NCI-H2196 (cell line): ENCODE measurements around the gene RPS3A.
"Not testable (repeated sequence)": the region's sequence is repeated elsewhere in the genome, so short reads cannot be mapped to it uniquely, and the experiment has no call there.

Experiments
- DNase-seq: peaks from one replicate; lab custom pipeline; 2025; ENCODE audit not compliant: unreplicated experiment; lab: John Stamatoyannopoulos, UW

Gene RPS3A

GRCh38 chr4:151114338-151114737 lies 14.9 kb downstream of the RPS3A start:
- no peak for DNase-seq

DNA sequence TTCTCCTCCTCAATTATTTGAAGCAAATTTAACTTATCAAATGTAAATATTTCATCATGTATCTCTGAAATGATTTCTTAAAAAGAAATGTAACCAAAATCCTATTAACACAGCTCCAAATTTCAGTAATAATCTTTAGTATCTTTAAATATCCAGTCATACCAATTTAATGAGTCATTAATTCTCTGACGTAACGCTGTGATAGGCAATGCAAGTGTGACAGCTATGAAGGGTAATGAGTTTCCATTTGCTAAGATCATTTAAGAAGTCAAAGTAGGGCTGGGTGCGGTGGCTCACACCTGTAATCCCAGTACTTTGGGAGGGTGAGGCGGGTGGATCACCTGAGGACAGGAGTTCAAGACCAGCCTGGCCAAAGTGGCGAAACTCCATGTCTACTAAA lies 15.6 kb downstream of the RPS3A start:
- DNase-seq: no peak

DNA sequence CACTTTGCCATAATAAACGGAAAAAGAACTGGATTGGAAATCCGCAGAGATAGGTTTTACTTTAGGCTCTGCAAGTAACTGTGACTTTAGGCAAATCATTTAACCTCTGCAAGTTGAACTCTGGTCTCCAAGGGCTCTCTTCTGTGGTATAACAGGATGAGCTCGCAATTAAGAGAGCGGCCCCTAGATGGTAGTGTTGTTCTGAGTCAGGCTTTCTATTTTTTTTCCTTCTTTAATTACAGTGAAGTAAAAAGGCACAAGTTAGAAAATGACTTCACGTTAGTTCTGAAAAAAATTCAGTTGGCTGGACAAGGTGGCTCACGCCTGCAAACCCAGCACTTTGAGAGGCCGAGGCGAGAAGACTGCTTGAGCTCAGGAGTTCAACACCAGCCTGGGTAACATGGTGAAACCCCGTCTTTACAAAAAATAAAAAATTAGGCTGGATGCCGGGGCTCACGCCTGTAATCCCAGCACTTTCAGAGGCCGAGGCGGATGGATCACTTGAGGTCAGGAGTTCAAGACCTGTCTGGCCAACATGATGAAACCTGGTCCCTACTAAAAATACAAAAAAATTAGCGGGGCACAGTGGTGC lies 18.0 kb downstream of the RPS3A start:
- peak; percentile 47 for DNase-seq

- no peak for DNase-seq
Observed at GRCh38 chr4:151129796-151130195, 30.4 kb downstream of the RPS3A start.

DNA sequence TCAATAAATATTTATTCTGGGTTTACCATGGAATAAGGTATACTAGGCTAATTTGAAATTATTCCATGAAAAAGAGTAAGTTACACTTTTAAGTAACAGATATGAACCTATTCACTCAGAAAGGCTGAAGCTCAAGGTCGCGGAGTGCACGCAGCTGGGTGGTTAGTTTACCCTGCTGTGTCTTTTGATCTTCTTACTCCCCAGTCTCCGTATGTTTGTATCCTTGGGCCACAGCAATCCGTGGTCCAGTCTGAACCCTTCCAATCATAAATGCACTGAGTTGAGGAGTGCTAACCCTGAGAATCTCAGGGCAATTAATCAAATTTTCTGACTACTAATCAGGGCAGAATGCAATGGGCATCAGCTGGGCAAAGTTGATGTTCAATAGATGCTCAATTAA lies 33.9 kb downstream of the RPS3A start:
- DNase-seq: no peak

DNA sequence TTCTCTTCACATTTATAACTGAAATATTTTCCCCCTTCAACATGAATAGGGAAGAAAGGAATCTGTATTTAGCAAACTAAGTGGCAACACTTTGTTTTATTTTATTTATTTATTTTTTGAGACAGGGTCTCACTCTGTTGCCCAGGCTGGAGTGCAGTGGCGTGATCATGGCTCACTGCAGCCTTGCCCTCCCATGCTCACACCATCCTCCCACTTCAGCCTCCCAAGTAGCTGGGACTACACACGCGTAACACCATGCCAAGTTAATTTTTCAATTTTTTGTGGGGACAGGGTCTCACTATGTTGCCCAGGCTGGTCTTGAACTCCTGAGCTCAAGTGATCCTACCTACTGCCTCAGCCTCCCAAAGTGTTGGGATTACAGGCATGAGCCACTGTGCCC lies 36.6 kb downstream of the RPS3A start:
- DNase-seq: not testable (repeated sequence)

GRCh38 chr4:151139814-151140213 lies 40.4 kb downstream of the RPS3A start:
- DNase-seq: no peak

DNA sequence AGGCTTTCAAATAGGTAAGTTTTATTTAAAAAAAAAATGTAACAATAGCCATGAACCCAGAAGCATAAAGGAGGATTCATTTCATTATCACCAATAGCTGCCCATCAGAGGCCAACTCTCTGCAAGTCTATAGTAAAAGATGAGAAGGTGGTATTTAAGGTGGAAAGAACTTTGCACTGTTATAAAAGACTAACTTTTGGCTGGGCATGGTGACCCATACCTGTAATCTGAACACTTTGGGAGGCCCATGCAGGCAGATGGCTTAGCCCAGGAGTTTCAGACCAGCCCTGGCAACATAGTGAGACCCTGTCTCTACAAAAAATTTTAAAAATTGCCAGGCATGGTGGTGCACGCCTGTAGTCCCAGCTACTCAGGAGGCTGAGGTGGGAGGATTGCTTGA lies 43.3 kb downstream of the RPS3A start:
- DNase-seq: no peak

DNA sequence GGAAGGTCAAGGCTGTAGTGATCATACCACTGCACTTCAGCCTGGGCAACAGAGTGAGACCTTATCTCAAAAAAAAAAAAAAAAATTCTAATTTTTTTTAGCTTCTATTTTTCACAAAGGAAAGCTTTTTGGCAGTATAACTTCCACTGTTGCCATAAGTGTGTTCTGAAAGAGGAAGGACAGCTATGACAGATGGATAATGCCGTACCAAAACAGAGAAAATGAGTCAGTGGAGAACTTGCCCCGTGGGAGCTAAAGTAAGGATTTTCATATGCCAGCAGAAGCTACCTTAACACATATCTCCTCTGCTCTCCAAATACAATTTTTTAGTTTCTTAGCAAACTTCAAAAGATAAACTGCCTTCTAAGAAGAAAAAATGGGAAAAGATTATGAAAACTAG lies 43.7 kb downstream of the RPS3A start:
- no peak for DNase-seq

DNA sequence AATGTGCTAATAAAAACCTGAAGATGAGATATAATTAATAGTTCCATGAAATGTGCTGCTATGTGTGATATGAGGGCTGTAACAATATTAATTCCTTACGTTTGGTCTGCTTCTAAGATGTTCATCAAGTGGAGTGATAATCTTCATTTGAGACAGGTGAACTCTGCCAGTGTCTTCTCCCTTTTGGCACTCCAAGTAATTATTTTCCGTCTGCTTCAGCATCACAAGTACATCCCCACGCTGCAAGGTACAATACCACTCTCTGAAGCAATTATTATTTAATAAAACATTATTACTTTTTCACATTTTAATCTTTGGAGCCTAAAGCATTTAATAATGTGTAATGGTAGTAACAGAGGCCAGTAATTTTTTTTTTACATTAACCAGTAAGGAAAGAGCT lies 44.4 kb downstream of the RPS3A start:
- no peak for DNase-seq

GRCh38 chr4:151144329-151145072 lies 45.1 kb downstream of the RPS3A start:
- no peak for DNase-seq

GRCh38 chr4:151147000-151147399 lies 47.6 kb downstream of the RPS3A start:
- no peak for DNase-seq

- DNase-seq: no peak
Observed at GRCh38 chr4:151148261-151148660, 48.8 kb downstream of the RPS3A start.

- no peak for DNase-seq
Observed at GRCh38 chr4:151150821-151151580, 51.6 kb downstream of the RPS3A start.

DNA sequence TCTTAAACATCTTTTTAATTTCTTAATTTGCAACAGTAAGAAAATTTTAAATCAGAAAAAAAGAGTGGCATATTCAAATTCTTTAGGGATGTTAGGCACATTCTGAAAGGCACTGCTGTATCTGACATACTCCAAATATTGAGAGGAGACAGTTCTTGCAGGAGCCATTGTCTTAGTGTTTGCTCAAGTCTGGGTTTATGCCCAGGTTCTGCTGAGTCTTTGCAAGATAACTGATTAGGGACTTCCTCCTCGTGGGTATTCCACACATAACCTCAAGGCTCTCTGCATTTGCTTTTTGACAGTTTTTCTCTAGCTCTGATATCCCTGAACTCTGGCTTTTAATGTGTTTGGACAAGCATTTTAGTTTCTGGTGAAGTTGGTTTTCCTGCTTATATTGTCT lies 52.6 kb downstream of the RPS3A start:
- no peak for DNase-seq

DNA sequence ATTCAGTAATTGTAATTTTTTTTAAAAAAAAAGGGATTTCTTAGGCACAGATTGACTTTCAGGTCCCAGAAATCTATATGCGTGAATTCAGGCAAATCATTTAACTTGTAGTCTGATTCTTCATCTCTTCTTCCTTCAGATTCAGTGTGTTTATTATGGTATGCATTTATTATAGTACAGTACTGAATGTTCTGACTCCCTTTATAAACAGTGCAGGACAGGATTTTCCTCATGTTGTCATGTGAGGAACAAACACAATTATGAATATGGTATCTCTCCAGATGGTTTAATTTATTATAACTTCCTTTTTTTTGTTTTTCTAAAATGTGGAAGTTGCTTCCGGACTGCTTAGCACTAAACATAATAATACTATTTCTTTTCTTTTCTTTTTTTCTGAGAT lies 54.2 kb downstream of the RPS3A start:
- DNase-seq: no peak
